ENCODE results near the gene FKBP8.
A peak's percentile ranks its signal among the peaks of the same experiment; 100 is the strongest.

The FKBP8 gene

GRCh38 chr19:18559685-18560084 lies 16.3 kb upstream of the FKBP8 start:
- WGBS (ENCODE audit: insufficient coverage): 30% methylated on average over 2 of the region's 5 CpGs

GRCh38 chr19:18558604-18559003 lies 15.2 kb upstream of the FKBP8 start:
- H3K27me3 ChIP-seq (replicated peaks in 2 of 5; ENCODE audit: control insufficient read depth in 4 of 5, insufficient read depth in 5 of 5, low read length in 4 of 5): no peaks in the 10 kb centered on the region
- H3K9me3 ChIP-seq (ENCODE audit: control extremely low read depth in 1 of 5, control insufficient read depth in 4 of 5, insufficient read depth in 2 of 5, low read depth in 1 of 5, low read length in 4 of 5): no peaks in the 10 kb centered on the region
- H3K4me1 ChIP-seq (ENCODE audit: control extremely low read depth in 1 of 4, control insufficient read depth in 4 of 4, insufficient read depth in 4 of 4, low read length in 3 of 4): peaks cover 5 to 18% (median 11%) of the 10 kb centered on the region in 4 experiments
- no peak for DNase-seq
- WGBS (ENCODE audit: insufficient coverage): 50% methylated on average over 1 of the region's 3 CpGs
- H3K27ac ChIP-seq (ENCODE audit: insufficient read depth in 1 of 2, low read depth in 1 of 2, low read length in 2 of 2, poor library complexity in 1 of 2, severe bottlenecking in 2 of 2): peak overlapping the region; percentile 82 to 94
- CTCF ChIA-PET: interaction anchor here (0.8 to 2.3 kb wide), 7 partner anchors 12 to 119 kb away, joined by 3 to 7 read pairs (median 3); partner anchors contain the start of gene UBA52
- peak overlapping the region in 6 of 7 experiments; percentile 86 to 97 (median 94) for H3K4me3 ChIP-seq (ENCODE audit: control insufficient read depth in 1 of 7, extremely low read depth in 1 of 7, insufficient read depth in 4 of 7, low read depth in 2 of 7, low read length in 6 of 7)
- POLR2A ChIA-PET: interaction anchor here (1.8 kb wide), 1 partner anchor 13 kb away, joined by 5 read pairs; the partner anchor contains the start of gene UBA52
- peaks cover 5 to 21% (median 16%) of the 10 kb centered on the region in 4 experiments for H3K36me3 ChIP-seq (ENCODE audit: control insufficient read depth in 4 of 4, insufficient read depth in 4 of 4, low read length in 3 of 4)

More at GRCh38 chr19:18559685-18560084, 16.3 kb upstream of the FKBP8 start:
- H3K36me3 ChIP-seq (ENCODE audit: control insufficient read depth in 4 of 4, insufficient read depth in 4 of 4, low read length in 3 of 4): peaks cover 9 to 32% (median 18%) of the 10 kb centered on the region in 4 experiments
- no peak overlapping the region for H3K4me3 ChIP-seq (ENCODE audit: control insufficient read depth in 1 of 7, extremely low read depth in 1 of 7, insufficient read depth in 4 of 7, low read depth in 2 of 7, low read length in 6 of 7)
- H3K27me3 ChIP-seq (replicated peaks in 2 of 5; ENCODE audit: control insufficient read depth in 4 of 5, insufficient read depth in 5 of 5, low read length in 4 of 5): no peaks in the 10 kb centered on the region
- peaks cover 5 to 18% (median 11%) of the 10 kb centered on the region in 4 experiments for H3K4me1 ChIP-seq (ENCODE audit: control extremely low read depth in 1 of 4, control insufficient read depth in 4 of 4, insufficient read depth in 4 of 4, low read length in 3 of 4)
- no peak overlapping the region for H3K27ac ChIP-seq (ENCODE audit: insufficient read depth in 1 of 2, low read depth in 1 of 2, low read length in 2 of 2, poor library complexity in 1 of 2, severe bottlenecking in 2 of 2)
- POLR2A ChIA-PET: no interaction called here
- H3K9me3 ChIP-seq (ENCODE audit: control extremely low read depth in 1 of 5, control insufficient read depth in 4 of 5, insufficient read depth in 2 of 5, low read depth in 1 of 5, low read length in 4 of 5): no peaks in the 10 kb centered on the region
- CTCF ChIA-PET: interaction anchor here (1.6 to 2.3 kb wide), 2 partner anchors 11 to 40 kb away, joined by 5 to 7 read pairs; partner anchors contain the start of gene UBA52
- DNase-seq: no peak

- 13% methylated on average over 6 of the region's 11 CpGs for WGBS (ENCODE audit: insufficient coverage)
- peak overlapping the region; percentile 55 to 97 (median 93) for H3K4me3 ChIP-seq (ENCODE audit: control insufficient read depth in 1 of 7, extremely low read depth in 1 of 7, insufficient read depth in 4 of 7, low read depth in 2 of 7, low read length in 6 of 7)
- POLR2A ChIA-PET: interaction anchor here (1.8 kb wide), 1 partner anchor 13 kb away, joined by 5 read pairs; the partner anchor contains the start of gene UBA52
Observed at GRCh38 chr19:18558202-18558555, 14.8 kb upstream of the FKBP8 start.

GRCh38 chr19:18557411-18558201 lies 14.2 kb upstream of the FKBP8 start, which contains the start of gene KXD1:
KXD1 (plus strand) TSS chr19:18557870; CDS start chr19:18562057, 4,187 bp downstream.
- CTCF ChIA-PET: interaction anchor here (0.8 to 1.6 kb wide), 7 partner anchors 10 to 119 kb away, joined by 3 to 7 read pairs (median 3); partner anchors contain the start of gene UBA52
- WGBS (ENCODE audit: insufficient coverage): 0% methylated on average over 50 of the region's 58 CpGs
- no peaks in the 10 kb centered on the region for H3K9me3 ChIP-seq (ENCODE audit: control extremely low read depth in 1 of 5, control insufficient read depth in 4 of 5, insufficient read depth in 2 of 5, low read depth in 1 of 5, low read length in 4 of 5)
- POLR2A ChIA-PET: interaction anchor here (0.7 to 1.8 kb wide), 2 partner anchors 14 to 68 kb away, joined by 3 to 5 read pairs; partner anchors contain the start of gene UBA52
- peaks cover 4 to 15% (median 9%) of the 10 kb centered on the region in 4 experiments for H3K36me3 ChIP-seq (ENCODE audit: control insufficient read depth in 4 of 4, insufficient read depth in 4 of 4, low read length in 3 of 4)
- H3K27me3 ChIP-seq (replicated peaks in 2 of 5; ENCODE audit: control insufficient read depth in 4 of 5, insufficient read depth in 5 of 5, low read length in 4 of 5): no peaks in the 10 kb centered on the region
- H3K4me3 ChIP-seq (ENCODE audit: control insufficient read depth in 1 of 7, extremely low read depth in 1 of 7, insufficient read depth in 4 of 7, low read depth in 2 of 7, low read length in 6 of 7): peak within 1 kb of the TSS; percentile 55 to 97 (median 93)
- peaks cover 5 to 18% (median 11%) of the 10 kb centered on the region in 4 experiments for H3K4me1 ChIP-seq (ENCODE audit: control extremely low read depth in 1 of 4, control insufficient read depth in 4 of 4, insufficient read depth in 4 of 4, low read length in 3 of 4)
- peak within 1 kb of the TSS; percentile 82 to 94 for H3K27ac ChIP-seq (ENCODE audit: insufficient read depth in 1 of 2, low read depth in 1 of 2, low read length in 2 of 2, poor library complexity in 1 of 2, severe bottlenecking in 2 of 2)
- peak; percentile 100 for DNase-seq

More at GRCh38 chr19:18558202-18558555, 14.8 kb upstream of the FKBP8 start:
- peak in 1 of 3 donors; percentile 14 for DNase-seq
- H3K9me3 ChIP-seq (ENCODE audit: control extremely low read depth in 1 of 5, control insufficient read depth in 4 of 5, insufficient read depth in 2 of 5, low read depth in 1 of 5, low read length in 4 of 5): no peaks in the 10 kb centered on the region
- peaks cover 5 to 18% (median 11%) of the 10 kb centered on the region in 4 experiments for H3K4me1 ChIP-seq (ENCODE audit: control extremely low read depth in 1 of 4, control insufficient read depth in 4 of 4, insufficient read depth in 4 of 4, low read length in 3 of 4)
- H3K27me3 ChIP-seq (replicated peaks in 2 of 5; ENCODE audit: control insufficient read depth in 4 of 5, insufficient read depth in 5 of 5, low read length in 4 of 5): no peaks in the 10 kb centered on the region
- peak overlapping the region; percentile 82 to 94 for H3K27ac ChIP-seq (ENCODE audit: insufficient read depth in 1 of 2, low read depth in 1 of 2, low read length in 2 of 2, poor library complexity in 1 of 2, severe bottlenecking in 2 of 2)
- peaks cover 5 to 21% (median 13%) of the 10 kb centered on the region in 4 experiments for H3K36me3 ChIP-seq (ENCODE audit: control insufficient read depth in 4 of 4, insufficient read depth in 4 of 4, low read length in 3 of 4)
- CTCF ChIA-PET: interaction anchor here (0.8 to 1.6 kb wide), 6 partner anchors 13 to 118 kb away, joined by 3 to 7 read pairs (median 3); partner anchors contain the start of gene UBA52

- no peak overlapping the region for H3K4me3 ChIP-seq (ENCODE audit: control insufficient read depth in 1 of 7, extremely low read depth in 1 of 7, insufficient read depth in 4 of 7, low read depth in 2 of 7, low read length in 6 of 7)
- POLR2A ChIA-PET: interaction anchor here (0.7 kb wide), 1 partner anchor 277 kb away, joined by 12 read pairs; no protein-coding TSS in a partner anchor
Observed at GRCh38 chr19:18551631-18552030, 8.3 kb upstream of the FKBP8 start.

GRCh38 chr19:18543814-18544475 lies 572 bp upstream of the FKBP8 start:
- peak; percentile 85 to 94 (median 91) for DNase-seq
- ChIA-PET CTCF (interaction anchor here (0.8 to 2.2 kb wide), 3 partner anchors 10 to 44 kb away, joined by 3 to 6 read pairs (median 6); partner anchors contain the start of gene REX1BD), POLR2A (interaction anchor here (1.2 kb wide), 1 partner anchor 21 kb away, joined by 3 read pairs; no protein-coding TSS in a partner anchor)
- peaks cover 6 to 18% (median 15%) of the 10 kb centered on the region in 4 experiments for H3K4me1 ChIP-seq (ENCODE audit: control extremely low read depth in 1 of 4, control insufficient read depth in 4 of 4, insufficient read depth in 4 of 4, low read length in 3 of 4)
- H3K9me3 ChIP-seq (ENCODE audit: control extremely low read depth in 1 of 5, control insufficient read depth in 4 of 5, insufficient read depth in 2 of 5, low read depth in 1 of 5, low read length in 4 of 5): no peaks in the 10 kb centered on the region
- H3K36me3 ChIP-seq (ENCODE audit: control insufficient read depth in 4 of 4, insufficient read depth in 4 of 4, low read length in 3 of 4): peaks cover 0 to 26% (median 18%) of the 10 kb centered on the region in 4 experiments
- no peaks in the 10 kb centered on the region for H3K27me3 ChIP-seq (replicated peaks in 2 of 5; ENCODE audit: control insufficient read depth in 4 of 5, insufficient read depth in 5 of 5, low read length in 4 of 5)
- H3K4me3 ChIP-seq (ENCODE audit: control insufficient read depth in 1 of 7, extremely low read depth in 1 of 7, insufficient read depth in 4 of 7, low read depth in 2 of 7, low read length in 6 of 7): peak overlapping the region in 6 of 7 experiments; percentile 34 to 84 (median 60)
- peak overlapping the region in 1 of 2 experiments; percentile 66 for H3K27ac ChIP-seq (ENCODE audit: insufficient read depth in 1 of 2, low read depth in 1 of 2, low read length in 2 of 2, poor library complexity in 1 of 2, severe bottlenecking in 2 of 2)
- 4% methylated on average over 6 of the region's 12 CpGs for WGBS (ENCODE audit: insufficient coverage)

More at GRCh38 chr19:18551631-18552030, 8.3 kb upstream of the FKBP8 start:
- no peaks in the 10 kb centered on the region for H3K27me3 ChIP-seq (replicated peaks in 2 of 5; ENCODE audit: control insufficient read depth in 4 of 5, insufficient read depth in 5 of 5, low read length in 4 of 5)
- no peaks in the 10 kb centered on the region for H3K4me1 ChIP-seq (ENCODE audit: control extremely low read depth in 1 of 4, control insufficient read depth in 4 of 4, insufficient read depth in 4 of 4, low read length in 3 of 4)
- H3K27ac ChIP-seq (ENCODE audit: insufficient read depth in 1 of 2, low read depth in 1 of 2, low read length in 2 of 2, poor library complexity in 1 of 2, severe bottlenecking in 2 of 2): no peak overlapping the region
- CTCF ChIA-PET: interaction anchor here (1.1 kb wide), 1 partner anchor 23 kb away, joined by 3 read pairs; no protein-coding TSS in a partner anchor
- no peaks in the 10 kb centered on the region for H3K36me3 ChIP-seq (ENCODE audit: control insufficient read depth in 4 of 4, insufficient read depth in 4 of 4, low read length in 3 of 4)
- H3K9me3 ChIP-seq (ENCODE audit: control extremely low read depth in 1 of 5, control insufficient read depth in 4 of 5, insufficient read depth in 2 of 5, low read depth in 1 of 5, low read length in 4 of 5): no peaks in the 10 kb centered on the region
- WGBS (ENCODE audit: insufficient coverage): 96% methylated on average over 4 of the region's 6 CpGs
- no peak for DNase-seq
